ENCODE measurements around the gene DDAH2.

The DDAH2 gene, protein sequence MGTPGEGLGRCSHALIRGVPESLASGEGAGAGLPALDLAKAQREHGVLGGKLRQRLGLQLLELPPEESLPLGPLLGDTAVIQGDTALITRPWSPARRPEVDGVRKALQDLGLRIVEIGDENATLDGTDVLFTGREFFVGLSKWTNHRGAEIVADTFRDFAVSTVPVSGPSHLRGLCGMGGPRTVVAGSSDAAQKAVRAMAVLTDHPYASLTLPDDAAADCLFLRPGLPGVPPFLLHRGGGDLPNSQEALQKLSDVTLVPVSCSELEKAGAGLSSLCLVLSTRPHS

GRCh38 chr6:31728767-31729514 lies at the start of gene DDAH2:
DDAH2 (minus strand) TSS chr6:31729299; CDS start chr6:31729161, 138 bp downstream.
- DNase-seq: no peak

DNA sequence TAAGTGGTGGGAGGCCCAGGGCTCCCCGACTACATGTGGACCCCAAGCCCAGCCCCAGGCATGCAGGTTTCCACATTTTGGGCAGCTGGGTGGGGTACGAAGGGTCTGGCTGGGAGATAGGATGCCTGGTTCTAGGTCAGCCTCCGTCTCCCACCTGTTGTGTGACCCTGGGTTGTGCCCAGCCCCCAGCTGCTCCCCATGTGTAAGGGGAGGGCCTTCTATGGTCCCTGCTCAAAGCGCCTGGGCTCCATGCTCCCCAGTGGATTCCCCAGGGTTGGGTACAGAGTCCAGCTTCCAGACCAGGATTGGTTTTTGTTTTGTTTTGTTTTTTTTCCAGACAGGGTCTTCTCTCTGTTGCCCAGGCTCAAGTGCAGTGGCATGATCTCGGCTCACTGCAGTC lies 49.1 kb upstream of the DDAH2 start:
- no peak for DNase-seq

- no peak for DNase-seq
Observed at GRCh38 chr6:31777667-31778050, 48.6 kb upstream of the DDAH2 start.

- DNase-seq: peak; percentile 80 to 85
Observed at GRCh38 chr6:31776989-31777666, 48.0 kb upstream of the DDAH2 start, which contains the start of gene VWA7. VWA7 (minus strand) TSS chr6:31777328; CDS start chr6:31776779, 549 bp downstream.

GRCh38 chr6:31776485-31776988 lies 47.4 kb upstream of the DDAH2 start:
- DNase-seq: no peak

GRCh38 chr6:31775633-31776484 lies 46.8 kb upstream of the DDAH2 start:
- DNase-seq: no peak

GRCh38 chr6:31775184-31775583 lies 46.1 kb upstream of the DDAH2 start:
- no peak for DNase-seq

DNA sequence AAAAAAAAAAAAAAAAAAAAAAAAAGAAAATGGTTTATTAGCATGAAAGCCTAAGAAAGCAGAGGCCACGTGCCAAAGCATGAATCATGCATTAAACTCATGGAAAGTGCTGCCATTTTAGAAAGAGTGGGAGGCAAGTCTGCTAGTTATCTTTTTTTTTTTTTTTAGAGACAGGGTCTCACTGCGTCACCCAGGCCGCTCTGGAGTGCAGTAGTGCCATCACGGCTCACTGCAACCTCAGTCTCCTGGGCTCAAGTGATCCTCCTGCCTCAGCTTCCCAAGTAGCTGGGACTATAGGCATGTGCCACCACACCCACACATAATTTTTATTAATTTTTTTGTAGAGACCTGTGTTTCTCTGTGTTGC lies 42.9 kb upstream of the DDAH2 start:
- DNase-seq: peak in 1 of 2 experiments; percentile 76

- DNase-seq: no peak
Observed at GRCh38 chr6:31770860-31771259, 41.8 kb upstream of the DDAH2 start.

- peak; percentile 73 to 75 for DNase-seq
Observed at GRCh38 chr6:31769684-31770371, 40.7 kb upstream of the DDAH2 start.

DNA sequence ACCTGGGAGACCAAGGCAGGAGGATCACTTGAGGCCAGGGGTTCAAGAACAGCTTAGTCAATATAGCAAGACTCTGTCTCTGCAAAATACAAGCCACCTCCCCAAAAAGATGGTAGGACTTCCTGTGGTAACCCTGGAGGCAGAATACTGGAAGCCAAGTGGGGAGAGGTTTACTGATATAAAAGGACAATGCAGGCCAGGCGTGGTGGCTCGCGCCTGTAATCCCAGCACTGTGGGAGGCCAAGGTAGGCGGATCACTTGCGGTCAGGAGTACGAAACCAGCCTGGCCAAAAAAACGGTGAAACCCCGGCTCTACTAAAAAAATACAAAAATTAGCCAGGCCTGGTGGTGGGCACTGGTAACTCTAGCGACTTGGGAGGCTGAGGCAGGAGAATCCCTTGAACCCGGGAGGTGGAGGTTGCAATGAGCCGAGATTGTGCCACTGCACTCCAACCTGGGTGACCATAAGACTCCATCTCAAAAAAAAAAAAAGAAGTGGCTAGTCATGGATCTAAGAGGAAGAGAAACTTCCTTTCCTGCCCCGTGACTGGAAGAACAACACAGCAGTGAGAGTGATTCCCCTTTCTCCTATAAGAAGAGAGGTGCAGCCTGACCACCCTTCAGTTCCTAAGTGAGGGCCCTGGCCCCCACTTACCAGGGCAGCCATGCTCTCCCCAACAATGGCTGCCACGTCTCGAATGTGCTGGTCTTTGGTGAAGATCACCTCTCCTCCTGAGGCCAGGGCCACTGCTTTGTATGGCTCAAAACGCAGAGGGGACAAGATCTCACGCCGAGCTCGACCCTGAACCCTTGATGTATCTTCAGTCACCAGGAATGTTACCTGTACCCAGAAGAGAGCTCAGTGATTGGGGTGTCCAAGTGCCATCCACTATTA lies 39.5 kb upstream of the DDAH2 start:
- no peak for DNase-seq

- no peak for DNase-seq
Observed at GRCh38 chr6:31767096-31767645, 38.1 kb upstream of the DDAH2 start.

DNA sequence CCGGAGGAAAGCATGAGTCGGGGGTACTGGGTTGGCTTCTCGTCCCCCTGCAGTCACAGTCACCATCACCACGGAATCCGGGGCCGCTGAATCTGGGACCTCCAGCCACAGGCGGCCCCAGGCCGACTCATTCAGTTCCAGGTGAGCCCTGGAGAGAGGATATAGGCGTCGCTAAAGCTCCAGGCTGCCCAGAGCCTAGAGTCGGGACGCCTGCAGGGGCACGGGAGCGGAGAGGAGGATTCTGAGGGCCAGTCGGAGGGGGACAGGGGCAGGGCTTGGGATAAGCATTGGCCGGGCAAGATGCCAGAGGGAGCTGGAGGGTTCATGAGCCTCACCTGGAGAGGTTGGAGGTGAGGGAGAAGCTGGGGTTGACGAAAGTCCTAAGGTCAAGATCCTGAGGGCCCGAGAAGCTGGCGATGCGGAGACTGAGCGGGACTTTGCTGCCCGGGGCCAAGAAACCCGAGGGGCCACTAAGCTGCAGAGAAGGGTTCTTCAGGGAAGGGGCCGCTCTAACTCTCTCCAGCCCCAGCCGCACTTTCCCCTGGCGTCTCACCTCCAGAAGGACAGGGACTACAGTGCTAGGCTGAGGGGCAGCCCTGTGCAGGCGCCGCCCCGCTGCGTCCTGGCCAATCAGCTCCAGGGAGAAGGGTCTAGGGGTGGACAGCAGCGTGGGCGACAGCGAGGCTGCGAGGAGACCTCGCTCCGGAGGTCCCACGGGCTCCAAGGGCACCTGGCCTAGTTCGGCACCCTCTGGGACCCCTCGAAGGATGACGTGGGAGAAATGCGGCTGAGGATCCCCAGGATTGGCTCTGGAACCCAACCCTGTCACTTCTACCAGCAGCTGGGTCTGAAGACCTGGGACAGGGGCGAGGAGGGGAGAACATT lies 37.1 kb upstream of the DDAH2 start:
- no peak for DNase-seq

GRCh38 chr6:31765559-31765909 lies 36.4 kb upstream of the DDAH2 start:
- no peak for DNase-seq

- no peak for DNase-seq
Observed at GRCh38 chr6:31764198-31764597, 35.1 kb upstream of the DDAH2 start.

GRCh38 chr6:31763619-31763940 lies 34.5 kb upstream of the DDAH2 start:
- no peak for DNase-seq

DNA sequence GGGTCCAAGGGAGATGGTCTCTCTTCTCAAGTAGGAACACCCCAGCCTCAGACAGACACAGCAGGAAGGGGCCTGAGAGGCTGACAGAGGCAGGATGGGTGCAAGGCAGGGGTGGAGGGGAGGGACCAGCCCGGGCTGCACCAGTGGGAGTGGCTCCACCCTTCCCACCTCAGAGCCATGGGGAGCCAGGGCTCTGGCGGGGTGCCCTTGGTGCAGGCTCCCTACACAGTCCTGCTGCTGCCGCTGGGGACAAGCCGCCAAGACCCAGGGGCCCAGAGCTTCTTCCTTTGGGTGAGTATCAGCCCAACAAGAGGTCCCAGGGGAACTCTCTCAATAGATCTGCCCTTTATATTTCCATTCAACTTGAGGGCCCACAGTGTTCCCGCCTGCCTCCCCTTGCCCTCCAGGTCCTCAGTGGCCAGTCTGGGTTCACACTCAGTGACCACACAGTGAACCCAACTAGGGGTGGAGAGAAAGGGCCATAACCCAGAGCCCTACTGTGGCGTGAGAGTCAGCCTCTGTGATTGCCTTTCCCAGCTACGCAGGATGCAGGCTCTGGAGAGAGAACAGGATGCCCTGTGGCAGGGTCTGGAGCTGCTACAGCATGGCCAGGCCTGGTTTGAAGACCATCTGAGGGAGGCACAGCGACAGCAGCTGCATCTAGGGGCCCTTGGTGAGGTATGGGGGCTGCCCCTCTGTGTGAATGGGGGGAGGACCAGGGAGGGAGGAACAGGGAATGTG lies 33.9 kb upstream of the DDAH2 start:
- no peak for DNase-seq

GRCh38 chr6:31762356-31762755 lies 33.3 kb upstream of the DDAH2 start, which contains the start of gene SAPCD1:
SAPCD1 (plus strand) TSS chr6:31762656; CDS start chr6:31763055, 399 bp downstream.
- no peak for DNase-seq

- DNase-seq: no peak
Observed at GRCh38 chr6:31761343-31761742, 32.2 kb upstream of the DDAH2 start.
